Neural progenitor cell (in vitro differentiated cells): Measurements from ENCODE around the gene FBXL14. TPM values are rescaled to one million over a fixed set of nuclear protein-coding genes. Genes with fewer than 3 reads are reported as not detected.

Experiments
- DNase-seq: peaks from one replicate; pipeline ENCODE4 v3.0.0-alpha.2; 2016; ENCODE audit warnings: low spot score
- H2AFZ ChIP-seq: fragments of 200-600 bp; sonication (generic); replicated peaks from 2 replicates; pipeline ENCODE4 v1.6.1; 2016; ENCODE audit warnings: antibody characterized with exemption
- H3F3A ChIP-seq: fragments of 200-600 bp; sonication (generic); 2 replicates; pipeline ENCODE4 v1.6.1; 2016; ENCODE audit warnings: antibody characterized with exemption, low read depth
- H3K27ac ChIP-seq: fragments of 200-600 bp; sonication (generic); 2 replicates; pipeline ENCODE4 v1.5.1; 2016; ENCODE audit warnings: mild to moderate bottlenecking
- H3K27me3 ChIP-seq: fragments of 200-600 bp; sonication (generic); 2 replicates; pipeline ENCODE4 v1.6.1; 2016; ENCODE audit warnings: mild to moderate bottlenecking, moderate library complexity
- H3K36me3 ChIP-seq: fragments of 200-600 bp; sonication (generic); 2 replicates; pipeline ENCODE4 v1.5.1; 2016
- H3K4me1 ChIP-seq: fragments of 200-600 bp; sonication (generic); 2 replicates; pipeline ENCODE4 v1.6.1; 2016; ENCODE audit warnings: mixed run types
- H3K4me2 ChIP-seq: fragments of 200-600 bp; sonication (generic); 2 replicates; pipeline ENCODE4 v1.6.1; 2016
- H3K4me3 ChIP-seq: fragments of 200-600 bp; sonication (generic); 2 replicates; pipeline ENCODE4 v1.5.1; 2016
- H3K79me2 ChIP-seq: fragments of 200-600 bp; sonication (generic); 2 replicates; pipeline ENCODE4 v1.6.1; 2016; ENCODE audit warnings: low read depth
- H3K9ac ChIP-seq: fragments of 200-600 bp; sonication (generic); 2 replicates; pipeline ENCODE4 v1.6.1; 2016
- H3K9me3 ChIP-seq: fragments of 200-600 bp; sonication (generic); 2 replicates; pipeline ENCODE4 v1.5.1; 2016; ENCODE audit warnings: low read depth
- H4K20me1 ChIP-seq: fragments of 200-600 bp; sonication (generic); 2 replicates; pipeline ENCODE4 v1.6.1; 2016; ENCODE audit warnings: low read depth
- H3K27ac Mint-ChIP-seq: 3 replicates; pipeline ENCODE4 v1.8.0; 2021; ENCODE audit warnings: mixed read lengths
- H3K27me3 Mint-ChIP-seq: 2 replicates; pipeline ENCODE4 v1.8.0; 2022; ENCODE audit warnings: low read depth, mild to moderate bottlenecking, inconsistent platforms, moderate library complexity, mixed read lengths; ENCODE audit not compliant: insufficient read depth
- H3K36me3 Mint-ChIP-seq: 3 replicates; pipeline ENCODE4 v1.8.0; 2021; ENCODE audit warnings: mixed read lengths
- H3K4me1 Mint-ChIP-seq: 3 replicates; pipeline ENCODE4 v1.8.0; 2021; ENCODE audit warnings: mixed read lengths
- H3K4me3 Mint-ChIP-seq: 3 replicates; pipeline ENCODE4 v1.8.0; 2021; ENCODE audit warnings: mild to moderate bottlenecking, moderate library complexity, mixed read lengths
- H3K9me3 Mint-ChIP-seq: 3 replicates; pipeline ENCODE4 v1.8.0; 2020; ENCODE audit warnings: mixed read lengths
- EZH2 ChIP-seq: fragments of 200-600 bp; sonication (generic); IDR thresholded peaks from 2 replicates; pipeline ENCODE4 v1.6.1; 2017; ENCODE audit warnings: antibody characterized with exemption, mild to moderate bottlenecking, moderate library complexity
- EZH2phosphoT487 ChIP-seq: fragments of 200-600 bp; sonication (generic); IDR thresholded peaks from 2 replicates; pipeline ENCODE4 v1.6.1; 2017; ENCODE audit warnings: antibody characterized with exemption
- total RNA-seq: library from RNA; depleted of rRNA; stranded (reverse); fragments of >200 nt; gene quantifications from 2 replicates; pipeline ENCODE4 v1.2.3, GENCODE V29; 2015; ENCODE audit warnings: low replicate concordance
- TF ChIP-seq, protein P1 (sequence below): fragments of 200-600 bp; sonication (generic); IDR thresholded peaks from 2 replicates; pipeline ENCODE4 v1.5.1; 2017; ENCODE audit warnings: antibody characterized with exemption, mild to moderate bottlenecking

Gene FBXL14
- total RNA-seq, 1 donor from 2014 or later, result 27.3 TPM

DNA sequence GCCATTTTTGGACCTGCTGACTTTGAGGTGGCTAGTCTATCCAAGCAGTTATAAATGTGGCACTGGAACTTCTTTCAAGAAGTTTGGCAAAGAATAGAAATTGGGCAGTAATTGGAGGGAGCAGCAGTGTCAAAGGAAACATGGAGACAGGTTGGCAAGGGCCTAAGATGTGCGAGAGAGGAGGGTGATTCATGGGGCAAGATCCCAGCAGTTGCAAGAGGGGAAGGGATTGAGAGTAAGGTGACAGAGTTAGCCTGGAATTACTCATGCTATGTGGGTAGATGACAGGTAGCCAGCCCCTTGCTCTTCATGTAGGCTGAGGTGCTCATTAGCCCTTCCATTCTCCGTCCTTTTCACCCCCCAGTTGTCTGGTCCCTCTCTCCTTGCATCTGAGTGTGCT is 42.2 kb downstream of the FBXL14 start:
- Histone ChIP-seq H3F3A (peaks cover 18% of the 10 kb centered on the region), H3K4me2 (peak overlapping the region; percentile 60), H2AFZ (no peak overlapping the region), H3K4me1 (peaks cover 22% of the 10 kb centered on the region), H3K4me3 (no peak overlapping the region), H3K9me3 (peaks cover 4% of the 10 kb centered on the region), H3K9ac (no peak overlapping the region), H3K27me3 (no peaks in the 10 kb centered on the region), H3K79me2 (peaks cover 97% of the 10 kb centered on the region), H3K36me3 (no peaks in the 10 kb centered on the region), H4K20me1 (peaks cover 13% of the 10 kb centered on the region), H3K27ac (peak overlapping the region; percentile 77)
- H3K27me3 Mint-ChIP-seq, result peaks cover 4% of the 10 kb centered on the region
- TF ChIP-seq EZH2, result no peak
- TF ChIP-seq, protein P1, sequence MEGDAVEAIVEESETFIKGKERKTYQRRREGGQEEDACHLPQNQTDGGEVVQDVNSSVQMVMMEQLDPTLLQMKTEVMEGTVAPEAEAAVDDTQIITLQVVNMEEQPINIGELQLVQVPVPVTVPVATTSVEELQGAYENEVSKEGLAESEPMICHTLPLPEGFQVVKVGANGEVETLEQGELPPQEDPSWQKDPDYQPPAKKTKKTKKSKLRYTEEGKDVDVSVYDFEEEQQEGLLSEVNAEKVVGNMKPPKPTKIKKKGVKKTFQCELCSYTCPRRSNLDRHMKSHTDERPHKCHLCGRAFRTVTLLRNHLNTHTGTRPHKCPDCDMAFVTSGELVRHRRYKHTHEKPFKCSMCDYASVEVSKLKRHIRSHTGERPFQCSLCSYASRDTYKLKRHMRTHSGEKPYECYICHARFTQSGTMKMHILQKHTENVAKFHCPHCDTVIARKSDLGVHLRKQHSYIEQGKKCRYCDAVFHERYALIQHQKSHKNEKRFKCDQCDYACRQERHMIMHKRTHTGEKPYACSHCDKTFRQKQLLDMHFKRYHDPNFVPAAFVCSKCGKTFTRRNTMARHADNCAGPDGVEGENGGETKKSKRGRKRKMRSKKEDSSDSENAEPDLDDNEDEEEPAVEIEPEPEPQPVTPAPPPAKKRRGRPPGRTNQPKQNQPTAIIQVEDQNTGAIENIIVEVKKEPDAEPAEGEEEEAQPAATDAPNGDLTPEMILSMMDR, result no peak
- no peak overlapping the region for H3K27ac Mint-ChIP-seq
- H3K4me1 Mint-ChIP-seq, result peaks cover 14% of the 10 kb centered on the region
- DNase-seq, result no peak
- peaks cover 26% of the 10 kb centered on the region for H3K36me3 Mint-ChIP-seq
- H3K4me3 Mint-ChIP-seq, result no peak overlapping the region
- peaks cover 42% of the 10 kb centered on the region for H3K9me3 Mint-ChIP-seq

DNA sequence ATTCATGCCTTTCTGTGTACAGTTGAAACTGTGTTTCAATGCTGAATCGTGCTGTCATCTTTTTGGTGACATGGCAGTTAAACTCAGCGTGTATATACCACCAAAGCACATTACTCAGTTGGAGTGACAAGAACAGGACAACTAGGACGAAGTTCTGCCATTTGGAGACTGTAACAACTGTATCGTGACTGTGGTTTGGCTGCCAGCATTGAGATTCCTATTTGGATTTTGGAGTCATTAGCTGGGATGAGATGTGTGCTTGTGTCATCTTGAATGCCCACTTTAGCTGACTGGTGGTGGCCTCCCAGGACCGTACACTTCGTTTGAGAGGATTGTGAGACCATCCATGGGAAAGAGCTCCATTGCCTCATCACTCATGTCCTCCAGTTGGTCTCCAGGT is 42.9 kb downstream of the FBXL14 start:
- H3K4me3 Mint-ChIP-seq, result no peak overlapping the region
- Histone ChIP-seq H3K4me2 (no peak overlapping the region), H3K27me3 (no peaks in the 10 kb centered on the region), H4K20me1 (peaks cover 20% of the 10 kb centered on the region), H3F3A (peaks cover 24% of the 10 kb centered on the region), H3K9ac (no peak overlapping the region), H3K4me1 (peaks cover 28% of the 10 kb centered on the region), H3K4me3 (no peak overlapping the region), H3K9me3 (peaks cover 4% of the 10 kb centered on the region), H2AFZ (no peak overlapping the region), H3K27ac (no peak overlapping the region), H3K36me3 (no peaks in the 10 kb centered on the region), H3K79me2 (peaks cover 95% of the 10 kb centered on the region)
- peak overlapping the region; percentile 50 for H3K27ac Mint-ChIP-seq
- DNase-seq, result no peak
- H3K4me1 Mint-ChIP-seq, result peaks cover 16% of the 10 kb centered on the region
- H3K27me3 Mint-ChIP-seq, result peaks cover 4% of the 10 kb centered on the region
- H3K36me3 Mint-ChIP-seq, result peaks cover 27% of the 10 kb centered on the region
- no peak for TF ChIP-seq EZH2phosphoT487
- TF ChIP-seq, protein P1, result no peak
- TF ChIP-seq EZH2, result no peak
- peaks cover 41% of the 10 kb centered on the region for H3K9me3 Mint-ChIP-seq

DNA sequence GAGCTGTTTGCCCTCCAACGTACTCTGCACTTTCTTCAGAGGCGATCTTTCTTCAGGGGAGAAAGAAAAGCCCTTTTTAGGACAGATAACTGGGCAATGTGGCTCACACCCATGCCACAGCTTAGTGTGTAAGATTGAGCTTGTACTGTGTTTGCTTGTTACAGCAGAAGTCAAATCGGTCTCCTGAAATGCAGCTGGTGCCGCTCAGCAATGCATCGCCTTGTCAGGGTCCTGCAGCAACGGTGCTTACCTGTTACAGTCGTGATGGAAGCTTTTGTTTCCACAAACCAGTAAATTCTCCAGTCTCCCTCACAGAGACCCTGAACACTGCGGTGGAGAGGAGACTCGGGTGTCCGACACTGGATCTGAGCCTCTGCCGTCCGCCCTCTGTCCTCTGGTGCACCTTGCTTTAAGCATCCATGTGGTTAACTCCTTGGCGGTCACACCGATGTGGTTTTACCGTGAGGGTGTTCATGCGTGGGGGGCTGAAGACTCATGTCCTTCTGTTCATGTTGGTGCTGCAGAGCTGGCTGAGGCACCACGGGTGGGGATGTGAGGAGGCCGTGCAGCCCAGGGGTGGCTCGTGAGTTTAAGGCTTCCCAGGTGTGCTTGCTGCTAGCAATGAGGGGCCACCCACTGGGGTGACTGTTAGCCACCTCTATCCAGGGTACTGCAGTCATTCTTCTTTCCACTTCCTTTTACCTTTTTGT is 47.3 kb downstream of the FBXL14 start:
- H3K79me2 ChIP-seq, result peaks cover 90% of the 10 kb centered on the region
- no peak for DNase-seq
- H4K20me1 ChIP-seq, result peaks cover 26% of the 10 kb centered on the region

More for the DNA sequence above, 47.3 kb downstream of the FBXL14 start:
- no peaks in the 10 kb centered on the region for H3K27me3 ChIP-seq
- Mint-ChIP-seq H3K27ac (no peak overlapping the region), H3K27me3 (peaks cover 11% of the 10 kb centered on the region), H3K4me1 (peaks cover 11% of the 10 kb centered on the region), H3K9me3 (peaks cover 60% of the 10 kb centered on the region), H3K36me3 (peaks cover 49% of the 10 kb centered on the region), H3K4me3 (no peak overlapping the region)
- no peak overlapping the region for H3K27ac ChIP-seq
- no peak overlapping the region for H2AFZ ChIP-seq
- no peak overlapping the region for H3K9ac ChIP-seq
- no peaks in the 10 kb centered on the region for H3K36me3 ChIP-seq
- peak overlapping the region; percentile 31 for H3K4me2 ChIP-seq
- H3K4me1 ChIP-seq, result peaks cover 16% of the 10 kb centered on the region
- no peak overlapping the region for H3K4me3 ChIP-seq
- TF ChIP-seq EZH2, result no peak
- TF ChIP-seq EZH2phosphoT487, result no peak
- TF ChIP-seq, protein P1, result no peak
- peaks cover 18% of the 10 kb centered on the region for H3F3A ChIP-seq
- peaks cover 4% of the 10 kb centered on the region for H3K9me3 ChIP-seq
